ENCODE data around the gene KRT2.

Gene KRT2

DNA sequence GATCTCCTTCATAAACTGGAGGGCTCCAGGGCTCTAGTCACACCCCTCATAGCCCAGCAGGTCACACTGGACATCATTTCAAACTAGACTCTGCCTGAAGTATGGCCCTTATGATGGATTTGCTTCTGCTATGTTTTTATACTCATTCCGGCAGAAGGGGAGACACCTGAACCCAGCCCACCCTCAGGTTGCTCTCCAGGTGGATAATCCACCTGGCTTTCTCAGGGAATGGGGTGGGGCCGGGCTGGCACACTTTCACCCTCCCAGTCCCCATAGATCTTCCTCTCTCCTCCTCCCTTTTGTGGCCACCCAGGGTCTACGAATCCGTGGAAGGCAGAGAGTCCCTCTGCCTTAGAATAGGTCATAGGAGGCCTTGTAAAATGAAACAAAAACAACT is 23.9 kb downstream of the KRT2 start:
- no peak for ATAC-seq
- TF ChIP-seq, protein P1, sequence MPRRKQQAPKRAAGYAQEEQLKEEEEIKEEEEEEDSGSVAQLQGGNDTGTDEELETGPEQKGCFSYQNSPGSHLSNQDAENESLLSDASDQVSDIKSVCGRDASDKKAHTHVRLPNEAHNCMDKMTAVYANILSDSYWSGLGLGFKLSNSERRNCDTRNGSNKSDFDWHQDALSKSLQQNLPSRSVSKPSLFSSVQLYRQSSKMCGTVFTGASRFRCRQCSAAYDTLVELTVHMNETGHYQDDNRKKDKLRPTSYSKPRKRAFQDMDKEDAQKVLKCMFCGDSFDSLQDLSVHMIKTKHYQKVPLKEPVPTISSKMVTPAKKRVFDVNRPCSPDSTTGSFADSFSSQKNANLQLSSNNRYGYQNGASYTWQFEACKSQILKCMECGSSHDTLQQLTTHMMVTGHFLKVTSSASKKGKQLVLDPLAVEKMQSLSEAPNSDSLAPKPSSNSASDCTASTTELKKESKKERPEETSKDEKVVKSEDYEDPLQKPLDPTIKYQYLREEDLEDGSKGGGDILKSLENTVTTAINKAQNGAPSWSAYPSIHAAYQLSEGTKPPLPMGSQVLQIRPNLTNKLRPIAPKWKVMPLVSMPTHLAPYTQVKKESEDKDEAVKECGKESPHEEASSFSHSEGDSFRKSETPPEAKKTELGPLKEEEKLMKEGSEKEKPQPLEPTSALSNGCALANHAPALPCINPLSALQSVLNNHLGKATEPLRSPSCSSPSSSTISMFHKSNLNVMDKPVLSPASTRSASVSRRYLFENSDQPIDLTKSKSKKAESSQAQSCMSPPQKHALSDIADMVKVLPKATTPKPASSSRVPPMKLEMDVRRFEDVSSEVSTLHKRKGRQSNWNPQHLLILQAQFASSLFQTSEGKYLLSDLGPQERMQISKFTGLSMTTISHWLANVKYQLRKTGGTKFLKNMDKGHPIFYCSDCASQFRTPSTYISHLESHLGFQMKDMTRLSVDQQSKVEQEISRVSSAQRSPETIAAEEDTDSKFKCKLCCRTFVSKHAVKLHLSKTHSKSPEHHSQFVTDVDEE (CRISPR knock-in tag; IDR thresholded peaks at IDR 0.05) = no peak
- TF ChIP-seq ZFP30 (CRISPR knock-in tag; IDR thresholded peaks at IDR 0.05) = no peak
- TF ChIP-seq ARNTL (CRISPR knock-in tag; IDR thresholded peaks at IDR 0.05; ENCODE audit: borderline replicate concordance, low read depth) = no peak
- TF ChIP-seq TOX (CRISPR knock-in tag; IDR thresholded peaks at IDR 0.05; ENCODE audit: borderline replicate concordance) = no peak
- TF ChIP-seq, protein P2, sequence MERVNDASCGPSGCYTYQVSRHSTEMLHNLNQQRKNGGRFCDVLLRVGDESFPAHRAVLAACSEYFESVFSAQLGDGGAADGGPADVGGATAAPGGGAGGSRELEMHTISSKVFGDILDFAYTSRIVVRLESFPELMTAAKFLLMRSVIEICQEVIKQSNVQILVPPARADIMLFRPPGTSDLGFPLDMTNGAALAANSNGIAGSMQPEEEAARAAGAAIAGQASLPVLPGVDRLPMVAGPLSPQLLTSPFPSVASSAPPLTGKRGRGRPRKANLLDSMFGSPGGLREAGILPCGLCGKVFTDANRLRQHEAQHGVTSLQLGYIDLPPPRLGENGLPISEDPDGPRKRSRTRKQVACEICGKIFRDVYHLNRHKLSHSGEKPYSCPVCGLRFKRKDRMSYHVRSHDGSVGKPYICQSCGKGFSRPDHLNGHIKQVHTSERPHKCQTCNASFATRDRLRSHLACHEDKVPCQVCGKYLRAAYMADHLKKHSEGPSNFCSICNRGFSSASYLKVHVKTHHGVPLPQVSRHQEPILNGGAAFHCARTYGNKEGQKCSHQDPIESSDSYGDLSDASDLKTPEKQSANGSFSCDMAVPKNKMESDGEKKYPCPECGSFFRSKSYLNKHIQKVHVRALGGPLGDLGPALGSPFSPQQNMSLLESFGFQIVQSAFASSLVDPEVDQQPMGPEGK (CRISPR knock-in tag; IDR thresholded peaks at IDR 0.05; ENCODE audit: borderline replicate concordance) = no peak
- no peak for TF ChIP-seq GLIS3 (CRISPR knock-in tag; IDR thresholded peaks at IDR 0.05)
- no peak for TF ChIP-seq PPARA (CRISPR knock-in tag; IDR thresholded peaks at IDR 0.05; ENCODE audit: borderline replicate concordance)
- no peak for TF ChIP-seq ZNF70 (CRISPR knock-in tag; IDR thresholded peaks at IDR 0.05)
- TF ChIP-seq, protein P3, sequence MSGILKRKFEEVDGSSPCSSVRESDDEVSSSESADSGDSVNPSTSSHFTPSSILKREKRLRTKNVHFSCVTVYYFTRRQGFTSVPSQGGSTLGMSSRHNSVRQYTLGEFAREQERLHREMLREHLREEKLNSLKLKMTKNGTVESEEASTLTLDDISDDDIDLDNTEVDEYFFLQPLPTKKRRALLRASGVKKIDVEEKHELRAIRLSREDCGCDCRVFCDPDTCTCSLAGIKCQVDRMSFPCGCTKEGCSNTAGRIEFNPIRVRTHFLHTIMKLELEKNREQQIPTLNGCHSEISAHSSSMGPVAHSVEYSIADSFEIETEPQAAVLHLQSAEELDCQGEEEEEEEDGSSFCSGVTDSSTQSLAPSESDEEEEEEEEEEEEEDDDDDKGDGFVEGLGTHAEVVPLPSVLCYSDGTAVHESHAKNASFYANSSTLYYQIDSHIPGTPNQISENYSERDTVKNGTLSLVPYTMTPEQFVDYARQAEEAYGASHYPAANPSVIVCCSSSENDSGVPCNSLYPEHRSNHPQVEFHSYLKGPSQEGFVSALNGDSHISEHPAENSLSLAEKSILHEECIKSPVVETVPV (CRISPR knock-in tag; IDR thresholded peaks at IDR 0.05) = no peak
- no peak for TF ChIP-seq TCF4 (CRISPR knock-in tag; IDR thresholded peaks at IDR 0.05; ENCODE audit: borderline replicate concordance)
- TF ChIP-seq, protein P4, sequence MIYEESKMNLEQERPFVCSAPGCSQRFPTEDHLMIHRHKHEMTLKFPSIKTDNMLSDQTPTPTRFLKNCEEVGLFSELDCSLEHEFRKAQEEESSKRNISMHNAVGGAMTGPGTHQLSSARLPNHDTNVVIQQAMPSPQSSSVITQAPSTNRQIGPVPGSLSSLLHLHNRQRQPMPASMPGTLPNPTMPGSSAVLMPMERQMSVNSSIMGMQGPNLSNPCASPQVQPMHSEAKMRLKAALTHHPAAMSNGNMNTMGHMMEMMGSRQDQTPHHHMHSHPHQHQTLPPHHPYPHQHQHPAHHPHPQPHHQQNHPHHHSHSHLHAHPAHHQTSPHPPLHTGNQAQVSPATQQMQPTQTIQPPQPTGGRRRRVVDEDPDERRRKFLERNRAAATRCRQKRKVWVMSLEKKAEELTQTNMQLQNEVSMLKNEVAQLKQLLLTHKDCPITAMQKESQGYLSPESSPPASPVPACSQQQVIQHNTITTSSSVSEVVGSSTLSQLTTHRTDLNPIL (CRISPR knock-in tag; IDR thresholded peaks at IDR 0.05; ENCODE audit: low read depth) = no peak
- no peak for TF ChIP-seq BACH2 (CRISPR knock-in tag; IDR thresholded peaks at IDR 0.05; ENCODE audit: borderline replicate concordance)
- TF ChIP-seq ZNF565 (CRISPR knock-in tag; conservative IDR thresholded peaks at IDR 0.05; ENCODE audit: low read depth) = no peak
- TF ChIP-seq ESRRG (CRISPR knock-in tag; IDR thresholded peaks at IDR 0.05) = no peak
- no peak for TF ChIP-seq SNAI2 (CRISPR knock-in tag; IDR thresholded peaks at IDR 0.05)
- TF ChIP-seq ZFP3 (CRISPR knock-in tag; IDR thresholded peaks at IDR 0.05) = no peak
- no peak for TF ChIP-seq RARB (CRISPR knock-in tag; IDR thresholded peaks at IDR 0.05)

DNA sequence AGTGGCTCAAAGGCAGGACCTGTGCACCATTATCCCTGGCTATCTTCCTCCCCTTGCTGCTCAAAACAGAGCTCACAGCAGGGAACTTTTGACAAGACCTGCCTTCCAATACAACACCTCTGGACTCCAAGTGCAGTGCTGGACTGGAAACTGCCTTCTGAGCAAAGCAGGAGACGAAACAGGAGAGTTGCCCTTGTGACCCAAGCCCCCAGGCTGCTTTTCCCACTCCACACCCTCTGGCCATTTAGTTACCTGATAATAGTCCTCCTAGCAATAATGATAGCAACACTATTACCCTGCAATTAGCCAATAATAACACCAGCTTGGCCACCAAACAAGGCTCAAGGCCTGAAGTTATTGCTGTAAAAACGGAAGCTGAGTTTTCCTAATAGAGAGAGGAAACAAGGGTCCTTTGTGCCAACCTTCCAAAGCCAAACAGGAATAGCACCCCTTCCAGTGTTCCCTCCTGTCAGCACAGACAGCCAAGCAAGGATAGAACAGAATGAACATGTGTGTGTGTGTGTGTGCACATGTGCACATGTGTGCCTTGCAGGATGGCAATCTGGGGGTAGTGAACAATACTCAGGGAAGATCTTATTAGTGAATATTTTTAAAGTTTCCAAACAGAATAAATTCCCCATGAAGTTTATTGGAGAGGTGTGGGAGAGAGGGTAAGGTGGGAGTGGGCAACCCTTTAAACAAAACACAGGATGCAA is 24.5 kb downstream of the KRT2 start:
- no peak for ATAC-seq
- no peak for TF ChIP-seq ZNF8 (CRISPR knock-in tag; IDR thresholded peaks at IDR 0.05)
- TF ChIP-seq TOX (CRISPR knock-in tag; IDR thresholded peaks at IDR 0.05; ENCODE audit: borderline replicate concordance) = no peak
- no peak for TF ChIP-seq RARB (CRISPR knock-in tag; IDR thresholded peaks at IDR 0.05)
- TF ChIP-seq BACH2 (CRISPR knock-in tag; IDR thresholded peaks at IDR 0.05; ENCODE audit: borderline replicate concordance) = no peak

DNA sequence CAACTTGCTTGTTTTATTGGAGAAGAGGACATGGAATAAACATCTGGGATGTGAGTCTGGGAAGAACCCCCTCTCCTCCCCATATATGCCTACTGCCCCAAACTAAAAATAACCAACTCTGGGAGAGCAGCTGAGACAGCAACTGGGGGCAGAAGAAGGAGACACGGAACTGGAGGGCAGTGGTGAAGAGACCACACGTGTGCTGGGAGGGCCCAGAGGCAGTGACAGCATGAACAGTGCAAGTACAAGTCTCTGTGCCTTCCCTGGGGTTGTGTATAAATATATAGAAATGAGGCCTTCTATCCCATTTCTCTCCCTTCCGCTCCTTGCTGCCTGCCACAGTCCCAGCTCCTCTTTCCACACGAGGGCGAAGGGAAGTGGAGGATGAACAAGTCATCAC is 29.7 kb downstream of the KRT2 start:
- TF ChIP-seq GLIS3 (CRISPR knock-in tag; IDR thresholded peaks at IDR 0.05) = no peak
- TF ChIP-seq TCF4 (CRISPR knock-in tag; IDR thresholded peaks at IDR 0.05; ENCODE audit: borderline replicate concordance) = no peak
- no peak for TF ChIP-seq ZFP3 (CRISPR knock-in tag; IDR thresholded peaks at IDR 0.05)
- TF ChIP-seq ZNF565 (CRISPR knock-in tag; conservative IDR thresholded peaks at IDR 0.05; ENCODE audit: low read depth) = no peak
- no peak for TF ChIP-seq ZNF8 (CRISPR knock-in tag; IDR thresholded peaks at IDR 0.05)
- no peak for TF ChIP-seq ZNF70 (CRISPR knock-in tag; IDR thresholded peaks at IDR 0.05)
- TF ChIP-seq, protein P4 (CRISPR knock-in tag; IDR thresholded peaks at IDR 0.05; ENCODE audit: low read depth) = no peak
- TF ChIP-seq ZC3H10 (CRISPR knock-in tag; IDR thresholded peaks at IDR 0.05) = no peak
- no peak for TF ChIP-seq RARB (CRISPR knock-in tag; IDR thresholded peaks at IDR 0.05)
- TF ChIP-seq ARNTL (CRISPR knock-in tag; IDR thresholded peaks at IDR 0.05; ENCODE audit: borderline replicate concordance, low read depth) = no peak
- no peak for TF ChIP-seq CSDC2 (CRISPR knock-in tag; IDR thresholded peaks at IDR 0.05)
- TF ChIP-seq BACH2 (CRISPR knock-in tag; IDR thresholded peaks at IDR 0.05; ENCODE audit: borderline replicate concordance) = no peak
- no peak for TF ChIP-seq ESRRG (CRISPR knock-in tag; IDR thresholded peaks at IDR 0.05)
- ATAC-seq = no peak
